Body of pancreas (tissue), 4 donors: Measurements from ENCODE around the gene ZNF469.

Experiments used
- POLR2A ChIP-seq, 3 donors: fragments of 450-650 bp; IDR thresholded peaks; one replicate each; pipeline ENCODE4 v1.6.1; 2016; ENCODE audit warnings: antibody characterized with exemption in 3 of 3, mild to moderate bottlenecking in 2 of 3
- TF ChIP-seq, protein P1 (sequence below), 7 experiments: fragments of 450-650 bp in 4 of 7; fragments of 200-600 bp in 3 of 7; sonication (generic) in 3 of 7; IDR thresholded peaks; one replicate each; pipeline ENCODE4 v1.5.1; 2016 to 2019; ENCODE audit warnings: antibody characterized with exemption in 7 of 7

DNA sequence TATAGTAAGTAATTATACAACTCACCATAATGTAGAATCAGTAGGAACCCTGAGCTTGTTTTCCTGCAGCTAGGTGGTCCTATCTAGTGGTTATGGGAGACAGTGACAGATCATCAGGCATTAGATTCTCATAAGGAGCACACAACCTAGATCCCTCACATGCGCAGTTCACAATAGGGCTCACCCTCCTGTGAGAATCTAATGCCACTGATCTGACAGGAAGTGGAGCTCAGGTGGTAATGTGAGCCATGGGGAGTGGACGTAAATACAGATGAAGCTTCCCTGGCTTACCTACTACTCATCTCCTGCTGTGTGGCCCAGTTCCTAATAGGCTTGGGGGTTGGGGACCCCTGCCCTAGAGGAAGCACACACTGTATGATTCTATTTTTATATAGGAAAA lies 21.8 kb upstream of the ZNF469 start:
- TF ChIP-seq POLR2A (IDR thresholded peaks at IDR 0.05) = no peak
- TF ChIP-seq, protein P1, sequence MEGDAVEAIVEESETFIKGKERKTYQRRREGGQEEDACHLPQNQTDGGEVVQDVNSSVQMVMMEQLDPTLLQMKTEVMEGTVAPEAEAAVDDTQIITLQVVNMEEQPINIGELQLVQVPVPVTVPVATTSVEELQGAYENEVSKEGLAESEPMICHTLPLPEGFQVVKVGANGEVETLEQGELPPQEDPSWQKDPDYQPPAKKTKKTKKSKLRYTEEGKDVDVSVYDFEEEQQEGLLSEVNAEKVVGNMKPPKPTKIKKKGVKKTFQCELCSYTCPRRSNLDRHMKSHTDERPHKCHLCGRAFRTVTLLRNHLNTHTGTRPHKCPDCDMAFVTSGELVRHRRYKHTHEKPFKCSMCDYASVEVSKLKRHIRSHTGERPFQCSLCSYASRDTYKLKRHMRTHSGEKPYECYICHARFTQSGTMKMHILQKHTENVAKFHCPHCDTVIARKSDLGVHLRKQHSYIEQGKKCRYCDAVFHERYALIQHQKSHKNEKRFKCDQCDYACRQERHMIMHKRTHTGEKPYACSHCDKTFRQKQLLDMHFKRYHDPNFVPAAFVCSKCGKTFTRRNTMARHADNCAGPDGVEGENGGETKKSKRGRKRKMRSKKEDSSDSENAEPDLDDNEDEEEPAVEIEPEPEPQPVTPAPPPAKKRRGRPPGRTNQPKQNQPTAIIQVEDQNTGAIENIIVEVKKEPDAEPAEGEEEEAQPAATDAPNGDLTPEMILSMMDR (IDR thresholded peaks at IDR 0.05) = no peak
